ENCODE results near the gene INTS11.

INTS11 gene

GRCh38 chr1:1342061-1342562 lies 17.7 kb upstream of the INTS11 start:
- Histone ChIP-seq H3K4me3 (ENCODE audit: low read length in 2 of 2) (no peak overlapping the region), H2BK5ac (ENCODE audit: low read length) (peak overlapping the region; percentile 39), H2BK12ac (ENCODE audit: low read length) (peak overlapping the region; percentile 10), H3K4me1 (ENCODE audit: control insufficient read depth in 2 of 2, insufficient read depth in 1 of 2, low read depth in 1 of 2, low read length in 2 of 2) (peaks cover under 1 to 3% of the 10 kb centered on the region in 2 donors), H3K14ac (ENCODE audit: low read length) (no peak overlapping the region), H4K8ac (ENCODE audit: low read depth, low read length) (no peak overlapping the region), H3K9me3 (replicated peaks in 1 of 2; ENCODE audit: control insufficient read depth in 2 of 2, insufficient read depth in 1 of 2, low read depth in 1 of 2, low read length in 2 of 2) (peaks cover 0 to 9% of the 10 kb centered on the region in 2 donors), H3K27me3 (ENCODE audit: control insufficient read depth in 3 of 3, insufficient read depth in 3 of 3, low read depth in 1 of 3, low read length in 3 of 3) (no peaks in the 10 kb centered on the region), H3K4ac (ENCODE audit: low read length) (no peak overlapping the region), H3K23ac (ENCODE audit: low read depth, low read length, poor library complexity) (no peak overlapping the region), H3K36me3 (replicated peaks in 1 of 2; ENCODE audit: control insufficient read depth in 2 of 2, insufficient read depth in 2 of 2, low read length in 2 of 2) (peaks cover 25 to 44% of the 10 kb centered on the region in 2 donors), H3K27ac (replicated peaks; ENCODE audit: low read length) (no peak overlapping the region), H2BK120ac (ENCODE audit: low read depth, low read length) (no peak overlapping the region), H2AFZ (ENCODE audit: low read length) (no peak overlapping the region), H3K79me1 (ENCODE audit: low read depth, low read length) (peaks cover 30% of the 10 kb centered on the region), H3K4me2 (ENCODE audit: insufficient read depth, low read length, poor library complexity, severe bottlenecking) (no peak overlapping the region), H3K18ac (ENCODE audit: low read length) (peak overlapping the region; percentile 71), H4K91ac (ENCODE audit: low read depth, low read length, poor library complexity) (no peak overlapping the region), H2AK5ac (ENCODE audit: low read depth, low read length) (no peak overlapping the region), H2BK15ac (ENCODE audit: low read length) (no peak overlapping the region), H3K9ac (ENCODE audit: low read depth, low read length, poor library complexity) (no peak overlapping the region)
- DNase-seq (ENCODE audit: low spot score) = no peak
- WGBS, 2 donors (ENCODE audit: extremely low coverage in 2 of 2, insufficient read length in 2 of 2, insufficient replicate concordance in 1 of 2) = no CpG with 5 or more reads among the region's 28 CpGs

- no peak for DNase-seq (ENCODE audit: low spot score)
- WGBS, 2 donors (ENCODE audit: extremely low coverage in 2 of 2, insufficient read length in 2 of 2, insufficient replicate concordance in 1 of 2) = no CpG with 5 or more reads among the region's 17 CpGs
- Histone ChIP-seq H3K36me3 (replicated peaks in 1 of 2; ENCODE audit: control insufficient read depth in 2 of 2, insufficient read depth in 2 of 2, low read length in 2 of 2) (peaks cover 26 to 49% of the 10 kb centered on the region in 2 donors), H2BK15ac (ENCODE audit: low read length) (no peak overlapping the region), H2AK5ac (ENCODE audit: low read depth, low read length) (no peak overlapping the region), H3K23ac (ENCODE audit: low read depth, low read length, poor library complexity) (peak overlapping the region; percentile 75), H3K79me1 (ENCODE audit: low read depth, low read length) (peaks cover 28% of the 10 kb centered on the region), H3K4me2 (ENCODE audit: insufficient read depth, low read length, poor library complexity, severe bottlenecking) (no peak overlapping the region), H2BK120ac (ENCODE audit: low read depth, low read length) (no peak overlapping the region), H3K27me3 (ENCODE audit: control insufficient read depth in 3 of 3, insufficient read depth in 3 of 3, low read depth in 1 of 3, low read length in 3 of 3) (no peaks in the 10 kb centered on the region), H3K27ac (replicated peaks; ENCODE audit: low read length) (no peak overlapping the region), H4K8ac (ENCODE audit: low read depth, low read length) (no peak overlapping the region), H3K4me1 (ENCODE audit: control insufficient read depth in 2 of 2, insufficient read depth in 1 of 2, low read depth in 1 of 2, low read length in 2 of 2) (peaks cover 0 to 3% of the 10 kb centered on the region in 2 donors), H3K9ac (ENCODE audit: low read depth, low read length, poor library complexity) (peak overlapping the region; percentile 53), H3K4me3 (ENCODE audit: low read length in 2 of 2) (no peak overlapping the region), H4K91ac (ENCODE audit: low read depth, low read length, poor library complexity) (no peak overlapping the region), H2BK5ac (ENCODE audit: low read length) (peak overlapping the region; percentile 39), H3K9me3 (replicated peaks in 1 of 2; ENCODE audit: control insufficient read depth in 2 of 2, insufficient read depth in 1 of 2, low read depth in 1 of 2, low read length in 2 of 2) (peaks cover 0 to 9% of the 10 kb centered on the region in 2 donors), H3K4ac (ENCODE audit: low read length) (no peak overlapping the region), H3K14ac (ENCODE audit: low read length) (no peak overlapping the region), H3K18ac (ENCODE audit: low read length) (no peak overlapping the region), H2AFZ (ENCODE audit: low read length) (no peak overlapping the region), H2BK12ac (ENCODE audit: low read length) (no peak overlapping the region)
Observed at GRCh38 chr1:1341549-1342021, 17.1 kb upstream of the INTS11 start.

GRCh38 chr1:1340791-1341548 lies 16.5 kb upstream of the INTS11 start:
- no peak overlapping the region for H2BK120ac ChIP-seq (ENCODE audit: low read depth, low read length)
- no peak overlapping the region for H3K4ac ChIP-seq (ENCODE audit: low read length)
- no peak overlapping the region for H2BK12ac ChIP-seq (ENCODE audit: low read length)
- H4K91ac ChIP-seq (ENCODE audit: low read depth, low read length, poor library complexity) = peak overlapping the region; percentile 22
- no peak overlapping the region for H2BK15ac ChIP-seq (ENCODE audit: low read length)
- H3K18ac ChIP-seq (ENCODE audit: low read length) = peak overlapping the region; percentile 19
- H3K14ac ChIP-seq (ENCODE audit: low read length) = peak overlapping the region; percentile 78
- no peak overlapping the region for H3K27ac ChIP-seq (replicated peaks; ENCODE audit: low read length)
- H3K9me3 ChIP-seq (replicated peaks in 1 of 2; ENCODE audit: control insufficient read depth in 2 of 2, insufficient read depth in 1 of 2, low read depth in 1 of 2, low read length in 2 of 2) = peaks cover 0 to 9% of the 10 kb centered on the region in 2 donors
- no peak overlapping the region for H4K8ac ChIP-seq (ENCODE audit: low read depth, low read length)
- H3K4me1 ChIP-seq (ENCODE audit: control insufficient read depth in 2 of 2, insufficient read depth in 1 of 2, low read depth in 1 of 2, low read length in 2 of 2) = peaks cover 0 to 3% of the 10 kb centered on the region in 2 donors
- peaks cover 23% of the 10 kb centered on the region for H3K79me1 ChIP-seq (ENCODE audit: low read depth, low read length)
- peak overlapping the region; percentile 53 for H3K9ac ChIP-seq (ENCODE audit: low read depth, low read length, poor library complexity)
- no peaks in the 10 kb centered on the region for H3K27me3 ChIP-seq (ENCODE audit: control insufficient read depth in 3 of 3, insufficient read depth in 3 of 3, low read depth in 1 of 3, low read length in 3 of 3)
- H3K4me3 ChIP-seq (ENCODE audit: low read length in 2 of 2) = peak overlapping the region in 1 of 2 donors; percentile 59
- H2BK5ac ChIP-seq (ENCODE audit: low read length) = peak overlapping the region; percentile 39
- H3K4me2 ChIP-seq (ENCODE audit: insufficient read depth, low read length, poor library complexity, severe bottlenecking) = no peak overlapping the region
- no CpG with 5 or more reads among the region's 36 CpGs for WGBS, 2 donors (ENCODE audit: extremely low coverage in 2 of 2, insufficient read length in 2 of 2, insufficient replicate concordance in 1 of 2)
- no peak overlapping the region for H2AK5ac ChIP-seq (ENCODE audit: low read depth, low read length)
- no peak for DNase-seq (ENCODE audit: low spot score)
- H2AFZ ChIP-seq (ENCODE audit: low read length) = no peak overlapping the region
- peaks cover 26 to 50% of the 10 kb centered on the region in 2 donors for H3K36me3 ChIP-seq (replicated peaks in 1 of 2; ENCODE audit: control insufficient read depth in 2 of 2, insufficient read depth in 2 of 2, low read length in 2 of 2)
- H3K23ac ChIP-seq (ENCODE audit: low read depth, low read length, poor library complexity) = peak overlapping the region; percentile 75

GRCh38 chr1:1340185-1340584 lies 15.7 kb upstream of the INTS11 start:
- Histone ChIP-seq H3K79me1 (ENCODE audit: low read depth, low read length) (peaks cover 19% of the 10 kb centered on the region), H4K8ac (ENCODE audit: low read depth, low read length) (no peak overlapping the region), H2BK15ac (ENCODE audit: low read length) (no peak overlapping the region), H3K4me3 (ENCODE audit: low read length in 2 of 2) (no peak overlapping the region), H2BK5ac (ENCODE audit: low read length) (no peak overlapping the region), H3K23ac (ENCODE audit: low read depth, low read length, poor library complexity) (no peak overlapping the region), H3K27ac (replicated peaks; ENCODE audit: low read length) (no peak overlapping the region), H2BK12ac (ENCODE audit: low read length) (no peak overlapping the region), H2AFZ (ENCODE audit: low read length) (no peak overlapping the region), H3K9me3 (replicated peaks in 1 of 2; ENCODE audit: control insufficient read depth in 2 of 2, insufficient read depth in 1 of 2, low read depth in 1 of 2, low read length in 2 of 2) (peaks cover 0 to 9% of the 10 kb centered on the region in 2 donors), H2AK5ac (ENCODE audit: low read depth, low read length) (no peak overlapping the region), H3K9ac (ENCODE audit: low read depth, low read length, poor library complexity) (peak overlapping the region; percentile 44), H3K18ac (ENCODE audit: low read length) (no peak overlapping the region), H3K36me3 (replicated peaks in 1 of 2; ENCODE audit: control insufficient read depth in 2 of 2, insufficient read depth in 2 of 2, low read length in 2 of 2) (peaks cover 27 to 52% of the 10 kb centered on the region in 2 donors), H3K27me3 (ENCODE audit: control insufficient read depth in 3 of 3, insufficient read depth in 3 of 3, low read depth in 1 of 3, low read length in 3 of 3) (no peaks in the 10 kb centered on the region), H3K4me1 (ENCODE audit: control insufficient read depth in 2 of 2, insufficient read depth in 1 of 2, low read depth in 1 of 2, low read length in 2 of 2) (peaks cover 0 to 3% of the 10 kb centered on the region in 2 donors), H3K4ac (ENCODE audit: low read length) (no peak overlapping the region), H3K4me2 (ENCODE audit: insufficient read depth, low read length, poor library complexity, severe bottlenecking) (no peak overlapping the region), H2BK120ac (ENCODE audit: low read depth, low read length) (no peak overlapping the region), H4K91ac (ENCODE audit: low read depth, low read length, poor library complexity) (peak overlapping the region; percentile 22), H3K14ac (ENCODE audit: low read length) (no peak overlapping the region)
- WGBS, 2 donors (ENCODE audit: extremely low coverage in 2 of 2, insufficient read length in 2 of 2, insufficient replicate concordance in 1 of 2) = no CpG with 5 or more reads among the region's 23 CpGs
- no peak for DNase-seq (ENCODE audit: low spot score)
